CD14-positive monocyte (primary cell): ENCODE data around the gene RYR2. TPM values are rescaled to one million over a fixed set of nuclear protein-coding genes. Genes with fewer than 3 reads are reported as not detected.
A peak's percentile ranks its signal among the peaks of the same experiment; 100 is the strongest.

Experiments
- DNase-seq, 3 donors: peaks; one replicate each; pipeline ENCODE4 v3.0.0-alpha.2; 2011 to 2022
- H2AFZ ChIP-seq: 2 replicates; pipeline ENCODE4 v1.6.0; 2012; ENCODE audit warnings: mild to moderate bottlenecking, low read depth, low read length, inconsistent platforms; ENCODE audit not compliant: insufficient read depth, poor library complexity, severe bottlenecking
- H3K27ac ChIP-seq, 2 donors: 1 replicate in 1 of 2; 2 replicates in 1 of 2; pipeline ENCODE4 v1.5.1; 2012 to 2013; ENCODE audit warnings: low read length in 2 of 2, control low read depth in 1 of 2, inconsistent platforms in 1 of 2, low read depth in 1 of 2, mild to moderate bottlenecking in 1 of 2
- H3K27me3 ChIP-seq, 2 donors: one replicate each; pipeline versions ENCODE4 v1.6.0 to v1.6.1; 2011 to 2013; ENCODE audit warnings: low read length in 2 of 2; ENCODE audit not compliant: control insufficient read depth in 2 of 2, insufficient read depth in 2 of 2
- H3K36me3 ChIP-seq, 2 donors: replicated peaks in 1 of 2; 1 replicate in 1 of 2; 2 replicates in 1 of 2; pipeline versions ENCODE4 v1.5.1 to v1.6.1; 2012 to 2013; ENCODE audit warnings: low read length in 2 of 2, control low read depth in 1 of 2, inconsistent platforms in 1 of 2, mild to moderate bottlenecking in 1 of 2; ENCODE audit not compliant: insufficient read depth in 2 of 2, control insufficient read depth in 1 of 2
- H3K4me1 ChIP-seq, 2 donors: 1 replicate in 1 of 2; 2 replicates in 1 of 2; pipeline versions ENCODE4 v1.5.1 to v1.6.1; 2012 to 2013; ENCODE audit warnings: low read length in 2 of 2, control low read depth in 1 of 2, inconsistent platforms in 1 of 2, mild to moderate bottlenecking in 1 of 2, moderate library complexity in 1 of 2; ENCODE audit not compliant: insufficient read depth in 2 of 2, control insufficient read depth in 1 of 2
- H3K4me2 ChIP-seq: replicated peaks from 2 replicates; pipeline ENCODE3; 2012; ENCODE audit warnings: low read length, moderate library complexity, mild to moderate bottlenecking; ENCODE audit not compliant: poor library complexity, severe bottlenecking; ENCODE audit errors: extremely low read depth
- H3K4me3 ChIP-seq, 3 experiments: fragments of 200-600 bp in 1 of 3; sonication (generic) in 1 of 3; replicated peaks in 1 of 3; 1 replicate in 2 of 3; 2 replicates in 1 of 3; pipeline ENCODE4 v1.5.1; 2011 to 2013; ENCODE audit warnings: low read length in 3 of 3, mild to moderate bottlenecking in 3 of 3, control low read depth in 2 of 3, low read depth in 2 of 3, inconsistent platforms in 1 of 3, moderate library complexity in 1 of 3
- H3K79me2 ChIP-seq: 2 replicates; pipeline ENCODE4 v1.6.0; 2012; ENCODE audit warnings: mild to moderate bottlenecking, control low read depth, inconsistent platforms, low read length, moderate library complexity; ENCODE audit not compliant: insufficient read depth
- H3K9ac ChIP-seq: 2 replicates; pipeline ENCODE4 v1.6.0; 2017; ENCODE audit warnings: low read length, mild to moderate bottlenecking; ENCODE audit not compliant: insufficient read depth, poor library complexity, severe bottlenecking
- H3K9me3 ChIP-seq, 2 donors: replicated peaks in 1 of 2; 1 replicate in 1 of 2; 2 replicates in 1 of 2; pipeline versions ENCODE4 v1.5.1 to v1.6.1; 2012 to 2013; ENCODE audit warnings: low read length in 2 of 2, control low read depth in 1 of 2; ENCODE audit not compliant: control insufficient read depth in 1 of 2, insufficient read depth in 1 of 2
- H4K20me1 ChIP-seq: 2 replicates; pipeline ENCODE4 v1.6.0; 2012; ENCODE audit warnings: mild to moderate bottlenecking, low read length, control low read depth, moderate library complexity; ENCODE audit not compliant: insufficient read depth
- H3K27ac Mint-ChIP-seq, 7 donors: one replicate each; pipeline ENCODE4 v1.8.0; 2020; ENCODE audit warnings: mild to moderate bottlenecking in 7 of 7, mixed read lengths in 7 of 7, moderate library complexity in 6 of 7, inconsistent platforms in 2 of 7
- H3K27me3 Mint-ChIP-seq, 3 donors: one replicate each; pipeline ENCODE4 v1.8.0; 2021 to 2022; ENCODE audit warnings: low read depth in 3 of 3, mild to moderate bottlenecking in 3 of 3, mixed read lengths in 3 of 3, moderate library complexity in 3 of 3, inconsistent platforms in 1 of 3
- H3K36me3 Mint-ChIP-seq, 2 donors: one replicate each; pipeline ENCODE4 v1.8.0; 2020; ENCODE audit warnings: mixed read lengths in 2 of 2, inconsistent platforms in 1 of 2, mild to moderate bottlenecking in 1 of 2
- H3K4me1 Mint-ChIP-seq: one replicate; pipeline ENCODE4 v1.8.0; 2020; ENCODE audit warnings: mild to moderate bottlenecking, mixed read lengths
- H3K4me3 Mint-ChIP-seq, 2 donors: one replicate each; pipeline ENCODE4 v1.8.0; 2020; ENCODE audit warnings: mild to moderate bottlenecking in 2 of 2, mixed read lengths in 2 of 2, moderate library complexity in 1 of 2
- H3K9me3 Mint-ChIP-seq, 7 donors: one replicate each; pipeline ENCODE4 v1.8.0; 2020 to 2022; ENCODE audit warnings: mixed read lengths in 7 of 7, mild to moderate bottlenecking in 6 of 7, moderate library complexity in 6 of 7, inconsistent platforms in 2 of 7
- WGBS: methylation state at CpG from one replicate; pipeline ENCODE4 v1.1.5; 2013; ENCODE audit warnings: missing lambda C conversion rate; ENCODE audit not compliant: insufficient coverage; 5-methylcytosine and 5-hydroxymethylcytosine counted together
- intact Hi-C, 2 donors: fragments of 100-400 bp; cut with micrococcal nuclease; formaldehyde crosslinking; loops; one replicate each; pipeline versions ENCODE4 v1.15.0 to v1.15.1; 2023
- polyA plus RNA-seq, 3 donors: library from polyadenylated mRNA; depleted of rRNA in 1 of 3; unstranded in 2 of 3; stranded (reverse) in 1 of 3; fragments of 300-500 nt in 2 of 3; fragments of >200 nt in 1 of 3; fragmentation: Illumina TruSeq in 2 of 3; gene quantifications; 1 replicate in 2 of 3; 2 replicates in 1 of 3; pipeline ENCODE4 v1.2.3, GENCODE V29; 2012 to 2021
- TF ChIP-seq, protein P1 (sequence below): fragments of 200-600 bp; IDR thresholded peaks from one replicate; pipeline ENCODE4 v1.8.0; 2022; ENCODE audit warnings: antibody characterized with exemption, mild to moderate bottlenecking

The RYR2 gene
- polyA plus RNA-seq, 3 donors, result not detected

DNA sequence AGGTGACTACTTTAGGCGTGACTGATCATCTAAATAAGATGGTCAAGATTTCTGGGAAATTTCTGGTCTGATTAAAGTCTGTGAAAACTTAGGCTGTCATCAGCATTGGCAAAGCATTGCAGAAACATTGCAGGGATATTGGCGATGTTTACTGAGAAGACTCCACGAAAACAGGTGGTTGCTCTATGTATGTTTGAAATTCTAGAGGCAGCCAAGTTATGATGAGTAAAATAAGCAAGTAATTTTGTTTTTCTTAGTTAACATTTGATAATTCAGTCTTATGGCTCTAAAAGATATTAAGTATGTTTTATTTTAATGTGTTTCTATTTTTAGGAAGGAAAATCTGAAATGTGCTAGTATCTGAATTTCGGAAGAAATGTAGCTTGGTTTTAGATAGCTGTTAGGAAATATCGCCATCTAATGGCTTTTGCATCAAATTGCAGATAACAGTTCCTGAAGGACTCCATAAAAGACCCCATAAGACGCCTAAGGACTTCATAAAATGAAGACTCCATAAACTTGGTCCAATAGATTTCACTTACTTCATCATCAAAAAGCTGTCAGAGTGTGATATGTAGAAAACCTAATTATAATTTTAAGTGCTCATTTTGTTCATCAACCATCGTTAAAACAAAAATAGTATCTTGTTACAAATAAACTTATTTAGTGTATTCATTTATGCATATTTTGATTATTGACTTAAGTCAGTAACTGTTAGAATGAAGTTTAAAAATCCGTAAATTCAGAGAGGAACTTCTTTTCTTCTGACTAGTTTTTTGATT, 344.6 kb downstream of the RYR2 start:
- Mint-ChIP-seq H3K4me3 (no peak overlapping the region), H3K9me3 (no peaks in the 10 kb centered on the region), H3K4me1 (peaks cover 2% of the 10 kb centered on the region), H3K27me3 (peaks cover 0 to 2% (median 1%) of the 10 kb centered on the region in 3 donors), H3K36me3 (no peaks in the 10 kb centered on the region), H3K27ac (no peak overlapping the region)
- H3K27ac ChIP-seq, result no peak overlapping the region
- no peaks in the 10 kb centered on the region for H3K4me1 ChIP-seq
- no peak overlapping the region for H2AFZ ChIP-seq
- no peak overlapping the region for H3K9ac ChIP-seq
- H3K36me3 ChIP-seq, result no peaks in the 10 kb centered on the region
- H3K9me3 ChIP-seq, result no peaks in the 10 kb centered on the region
- no peaks in the 10 kb centered on the region for H3K27me3 ChIP-seq
- intact Hi-C loops, result loop anchor here in 1 of 2 donors (10.0 kb wide), 1 partner anchor 1282 kb away; no protein-coding TSS in a partner anchor
- H3K79me2 ChIP-seq, result no peaks in the 10 kb centered on the region
- DNase-seq, result no peak
- 73% methylated on average over 2 of the region's 8 CpGs for WGBS
- TF ChIP-seq, protein P1, sequence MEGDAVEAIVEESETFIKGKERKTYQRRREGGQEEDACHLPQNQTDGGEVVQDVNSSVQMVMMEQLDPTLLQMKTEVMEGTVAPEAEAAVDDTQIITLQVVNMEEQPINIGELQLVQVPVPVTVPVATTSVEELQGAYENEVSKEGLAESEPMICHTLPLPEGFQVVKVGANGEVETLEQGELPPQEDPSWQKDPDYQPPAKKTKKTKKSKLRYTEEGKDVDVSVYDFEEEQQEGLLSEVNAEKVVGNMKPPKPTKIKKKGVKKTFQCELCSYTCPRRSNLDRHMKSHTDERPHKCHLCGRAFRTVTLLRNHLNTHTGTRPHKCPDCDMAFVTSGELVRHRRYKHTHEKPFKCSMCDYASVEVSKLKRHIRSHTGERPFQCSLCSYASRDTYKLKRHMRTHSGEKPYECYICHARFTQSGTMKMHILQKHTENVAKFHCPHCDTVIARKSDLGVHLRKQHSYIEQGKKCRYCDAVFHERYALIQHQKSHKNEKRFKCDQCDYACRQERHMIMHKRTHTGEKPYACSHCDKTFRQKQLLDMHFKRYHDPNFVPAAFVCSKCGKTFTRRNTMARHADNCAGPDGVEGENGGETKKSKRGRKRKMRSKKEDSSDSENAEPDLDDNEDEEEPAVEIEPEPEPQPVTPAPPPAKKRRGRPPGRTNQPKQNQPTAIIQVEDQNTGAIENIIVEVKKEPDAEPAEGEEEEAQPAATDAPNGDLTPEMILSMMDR, result peak; percentile 49
- H3K4me3 ChIP-seq, result no peak overlapping the region
- H4K20me1 ChIP-seq, result no peaks in the 10 kb centered on the region
- H3K4me2 ChIP-seq, result no peak overlapping the region

DNA sequence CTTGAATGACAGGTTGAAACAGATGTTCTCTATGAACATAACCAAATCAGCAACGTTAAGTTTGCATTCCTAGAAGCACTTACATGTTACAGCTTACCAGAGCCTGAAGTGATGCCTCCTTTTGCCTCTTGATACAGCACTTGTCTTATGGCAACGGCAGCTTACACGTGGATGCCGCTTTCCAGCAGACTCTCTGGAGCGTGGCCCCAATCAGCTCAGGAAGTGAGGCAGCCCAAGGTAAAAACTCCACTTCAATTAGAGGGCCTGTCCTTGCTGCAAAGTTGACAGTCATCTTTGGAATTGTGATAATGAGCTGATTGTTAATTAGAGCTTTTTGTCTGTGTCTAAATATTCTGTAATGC, 345.1 kb downstream of the RYR2 start:
- Histone ChIP-seq H3K9me3 (no peaks in the 10 kb centered on the region), H3K27me3 (no peaks in the 10 kb centered on the region), H3K79me2 (no peaks in the 10 kb centered on the region), H3K9ac (no peak overlapping the region), H2AFZ (no peak overlapping the region), H3K36me3 (no peaks in the 10 kb centered on the region), H3K4me2 (no peak overlapping the region), H3K4me3 (no peak overlapping the region), H3K27ac (no peak overlapping the region), H4K20me1 (no peaks in the 10 kb centered on the region), H3K4me1 (no peaks in the 10 kb centered on the region)
- 100% methylated on average over 4 of the region's 5 CpGs for WGBS
- TF ChIP-seq, protein P1, result no peak
- H3K27ac Mint-ChIP-seq, result no peak overlapping the region
- no peaks in the 10 kb centered on the region for H3K36me3 Mint-ChIP-seq
- intact Hi-C loops, result loop anchor here in 1 of 2 donors (10.0 kb wide), 1 partner anchor 1282 kb away; no protein-coding TSS in a partner anchor
- H3K4me3 Mint-ChIP-seq, result no peak overlapping the region
- H3K9me3 Mint-ChIP-seq, result no peaks in the 10 kb centered on the region
- peaks cover 2% of the 10 kb centered on the region for H3K4me1 Mint-ChIP-seq
- DNase-seq, result no peak
- H3K27me3 Mint-ChIP-seq, result peaks cover 0 to 2% (median 1%) of the 10 kb centered on the region in 3 donors
